SU-DHL-6 (cell line): ENCODE measurements around the gene GPHB5.

ENCODE experiments used
- H2AFZ ChIP-seq: fragments of 200-600 bp; sonication (generic); 2 replicates; pipeline ENCODE4 v1.6.1; 2014; ENCODE audit warnings: low read depth, mild to moderate bottlenecking, moderate library complexity, mixed read lengths, antibody characterized with exemption, low read length; ENCODE audit not compliant: severe bottlenecking
- H3F3A ChIP-seq: fragments of 200-600 bp; shearing (Covaris generic); 2 replicates; pipeline ENCODE4 v1.6.0; 2016; ENCODE audit warnings: antibody characterized with exemption, mild to moderate bottlenecking; ENCODE audit not compliant: insufficient read depth
- H3K27ac ChIP-seq: fragments of 200-600 bp; sonication (generic); 2 replicates; pipeline ENCODE4 v1.5.1; 2016; ENCODE audit warnings: low read depth, mild to moderate bottlenecking, low read length, moderate library complexity, mixed read lengths
- H3K27me3 ChIP-seq: fragments of 200-600 bp; sonication (generic), shearing (Covaris generic); 2 replicates; pipeline ENCODE4 v1.6.0; 2014; ENCODE audit warnings: mild to moderate bottlenecking, low read length
- H3K36me3 ChIP-seq: fragments of 200-600 bp; sonication (generic); 2 replicates; pipeline ENCODE4 v1.6.1; 2014; ENCODE audit warnings: mild to moderate bottlenecking, low read length, mixed read lengths
- H3K4me2 ChIP-seq: fragments of 300-600, 200-600 bp; shearing (Covaris generic), sonication (generic); 2 replicates; pipeline ENCODE4 v1.6.0; 2014; ENCODE audit warnings: low read length, low read depth, mild to moderate bottlenecking; ENCODE audit not compliant: poor library complexity, severe bottlenecking
- H3K4me3 ChIP-seq: fragments of 200-600 bp; sonication (generic); 2 replicates; pipeline ENCODE4 v1.5.1; 2014; ENCODE audit warnings: antibody characterized with exemption, low read length, mild to moderate bottlenecking, mixed read lengths; ENCODE audit not compliant: insufficient read depth, poor library complexity, severe bottlenecking
- H3K79me2 ChIP-seq: fragments of 200-600 bp; sonication (generic); 2 replicates; pipeline ENCODE4 v1.6.1; 2014; ENCODE audit warnings: mild to moderate bottlenecking, low read length, moderate library complexity; ENCODE audit not compliant: insufficient read depth
- H3K9ac ChIP-seq: fragments of 200-600 bp; sonication (generic); 2 replicates; pipeline ENCODE4 v1.7.0; 2014; ENCODE audit warnings: mild to moderate bottlenecking, low read length
- H3K9me2 ChIP-seq: fragments of 200-600 bp; sonication (generic); replicated peaks from 2 replicates; pipeline ENCODE4 v1.6.1; 2014; ENCODE audit warnings: low read length; ENCODE audit not compliant: insufficient read depth
- H3K9me3 ChIP-seq: fragments of 200-600 bp; sonication (generic); 2 replicates; pipeline ENCODE4 v1.6.1; 2014; ENCODE audit warnings: low read length, mixed read lengths; ENCODE audit not compliant: insufficient read depth
- H4K20me1 ChIP-seq: fragments of 200-600 bp; sonication (generic); 2 replicates; pipeline ENCODE4 v1.6.1; 2014; ENCODE audit warnings: low read depth, mild to moderate bottlenecking, antibody characterized with exemption, low read length, moderate library complexity, mixed read lengths
- CTCF ChIP-seq: fragments of 200-600 bp; sonication (generic); IDR thresholded peaks from one replicate; pipeline ENCODE4 v1.5.1; 2017; ENCODE audit warnings: antibody characterized with exemption, mild to moderate bottlenecking, low read length, moderate library complexity; ENCODE audit not compliant: insufficient read depth, poor library complexity, severe bottlenecking
- EZH2phosphoT487 ChIP-seq: fragments of 200-600 bp; sonication (generic), shearing (Covaris generic); conservative IDR thresholded peaks from 2 replicates; pipeline ENCODE4 v1.6.1; 2018; ENCODE audit warnings: mild to moderate bottlenecking, antibody characterized with exemption, low read length, moderate library complexity, mixed read lengths

The GPHB5 gene

GRCh38 chr14:63297372-63298063 lies 21.2 kb downstream of the GPHB5 start:
- TF ChIP-seq CTCF = no peak
- no peak for TF ChIP-seq EZH2phosphoT487
- Histone ChIP-seq H2AFZ (no peak overlapping the region), H3K9me2 (no peaks in the 10 kb centered on the region), H3K4me3 (no peak overlapping the region), H3K36me3 (no peaks in the 10 kb centered on the region), H3F3A (no peaks in the 10 kb centered on the region), H3K9me3 (no peaks in the 10 kb centered on the region), H3K4me2 (no peak overlapping the region), H4K20me1 (no peaks in the 10 kb centered on the region), H3K9ac (no peak overlapping the region), H3K79me2 (no peaks in the 10 kb centered on the region), H3K27me3 (no peaks in the 10 kb centered on the region), H3K27ac (no peak overlapping the region)

GRCh38 chr14:63296060-63296563 lies 22.6 kb downstream of the GPHB5 start:
- Histone ChIP-seq H3K36me3 (no peaks in the 10 kb centered on the region), H3K9me2 (no peaks in the 10 kb centered on the region), H4K20me1 (no peaks in the 10 kb centered on the region), H2AFZ (no peak overlapping the region), H3K27ac (no peak overlapping the region), H3K9ac (no peak overlapping the region), H3K27me3 (no peaks in the 10 kb centered on the region), H3K79me2 (no peaks in the 10 kb centered on the region), H3F3A (no peaks in the 10 kb centered on the region), H3K4me3 (no peak overlapping the region), H3K9me3 (no peaks in the 10 kb centered on the region), H3K4me2 (no peak overlapping the region)
- TF ChIP-seq CTCF = no peak
- no peak for TF ChIP-seq EZH2phosphoT487

GRCh38 chr14:63295231-63295685 lies 23.5 kb downstream of the GPHB5 start:
- Histone ChIP-seq H3K9me2 (no peaks in the 10 kb centered on the region), H3K27me3 (no peaks in the 10 kb centered on the region), H3K9ac (no peak overlapping the region), H3K36me3 (no peaks in the 10 kb centered on the region), H3K9me3 (no peaks in the 10 kb centered on the region), H4K20me1 (no peaks in the 10 kb centered on the region), H3K27ac (no peak overlapping the region), H3K79me2 (no peaks in the 10 kb centered on the region), H3K4me3 (no peak overlapping the region), H2AFZ (no peak overlapping the region), H3K4me2 (no peak overlapping the region), H3F3A (no peaks in the 10 kb centered on the region)
- TF ChIP-seq EZH2phosphoT487 (no peak), CTCF (no peak)
